Mesenchymal stem cell (in vitro differentiated cells and primary cell): ENCODE results near the gene CR2.
A peak's percentile ranks its signal among the peaks of the same experiment; 100 is the strongest.

ENCODE experiments used
- DNase-seq: peaks from one replicate; pipeline ENCODE4 v3.0.0-alpha.2; 2013
- H2AFZ ChIP-seq: one replicate; pipeline ENCODE4 v1.6.1; 2013; ENCODE audit warnings: low read depth, mild to moderate bottlenecking, control low read depth, inconsistent platforms, low read length, moderate library complexity
- H2AK5ac ChIP-seq: 2 replicates; pipeline ENCODE4 v1.6.1; 2013; ENCODE audit warnings: low read length, moderate library complexity, mild to moderate bottlenecking, inconsistent platforms; ENCODE audit not compliant: severe bottlenecking
- H2BK120ac ChIP-seq: one replicate; pipeline ENCODE4 v1.6.1; 2013; ENCODE audit warnings: low read depth, mild to moderate bottlenecking, inconsistent platforms, low read length, moderate library complexity
- H2BK12ac ChIP-seq, 2 experiments: one replicate each; pipeline ENCODE4 v1.6.1; 2013; ENCODE audit warnings: inconsistent platforms in 2 of 2, low read length in 2 of 2, mild to moderate bottlenecking in 2 of 2, moderate library complexity in 2 of 2, control low read depth in 1 of 2
- H2BK15ac ChIP-seq: one replicate; pipeline ENCODE4 v1.6.1; 2013; ENCODE audit warnings: mild to moderate bottlenecking, low read depth, inconsistent platforms; ENCODE audit not compliant: poor library complexity, severe bottlenecking
- H2BK5ac ChIP-seq: 2 replicates; pipeline ENCODE4 v1.6.1; 2013; ENCODE audit warnings: low read depth, mild to moderate bottlenecking, low read length, control low read depth, inconsistent platforms; ENCODE audit not compliant: poor library complexity, severe bottlenecking
- H3K14ac ChIP-seq, 2 experiments: one replicate each; pipeline ENCODE4 v1.6.1; 2013; ENCODE audit warnings: inconsistent platforms in 2 of 2, low read length in 2 of 2, control low read depth in 1 of 2, mild to moderate bottlenecking in 1 of 2, moderate library complexity in 1 of 2
- H3K18ac ChIP-seq, 2 experiments: one replicate each; pipeline ENCODE4 v1.6.1; 2013; ENCODE audit warnings: inconsistent platforms in 2 of 2, low read length in 2 of 2, control low read depth in 1 of 2, low read depth in 1 of 2, mild to moderate bottlenecking in 1 of 2
- H3K23ac ChIP-seq, 2 experiments: one replicate each; pipeline ENCODE4 v1.6.1; 2013; ENCODE audit warnings: inconsistent platforms in 2 of 2, low read length in 2 of 2, mild to moderate bottlenecking in 2 of 2, moderate library complexity in 2 of 2, control low read depth in 1 of 2
- H3K27ac ChIP-seq: 2 replicates; pipeline ENCODE4 v1.5.1; 2013; ENCODE audit warnings: mild to moderate bottlenecking, moderate library complexity, low read length, control low read depth, inconsistent platforms; ENCODE audit not compliant: poor library complexity, severe bottlenecking
- H3K27me3 ChIP-seq, 2 experiments: 2 replicates each; pipeline versions ENCODE4 v1.6.1 to v1.7.0; 2013; ENCODE audit warnings: low read length in 2 of 2, mild to moderate bottlenecking in 2 of 2, moderate library complexity in 2 of 2, control low read depth in 1 of 2, inconsistent platforms in 1 of 2; ENCODE audit not compliant: control insufficient read depth in 1 of 2, insufficient read depth in 1 of 2
- H3K36me3 ChIP-seq, 2 experiments: 2 replicates each; pipeline versions ENCODE4 v1.6.1 to v1.7.0; 2013; ENCODE audit warnings: low read length in 2 of 2, control low read depth in 1 of 2, inconsistent platforms in 1 of 2, low read depth in 1 of 2, mild to moderate bottlenecking in 1 of 2; ENCODE audit not compliant: insufficient read depth in 2 of 2, control insufficient read depth in 1 of 2
- H3K4ac ChIP-seq, 2 experiments: one replicate each; pipeline ENCODE4 v1.6.1; 2013; ENCODE audit warnings: inconsistent platforms in 2 of 2, low read length in 2 of 2, mild to moderate bottlenecking in 2 of 2, moderate library complexity in 2 of 2, control low read depth in 1 of 2, low read depth in 1 of 2
- H3K4me1 ChIP-seq: 2 replicates; pipeline ENCODE4 v1.6.1; 2013; ENCODE audit warnings: low read depth, low read length, control low read depth; ENCODE audit not compliant: control insufficient read depth, insufficient read depth
- H3K4me2 ChIP-seq: 2 replicates; pipeline ENCODE4 v1.6.1; 2013; ENCODE audit warnings: low read length, mild to moderate bottlenecking, inconsistent platforms; ENCODE audit not compliant: poor library complexity, severe bottlenecking
- H3K4me3 ChIP-seq, 2 experiments: 2 replicates each; pipeline versions ENCODE4 v1.5.1 to v1.7.0; 2013; ENCODE audit warnings: low read length in 2 of 2, mild to moderate bottlenecking in 2 of 2, control low read depth in 1 of 2, low read depth in 1 of 2; ENCODE audit not compliant: insufficient read depth in 1 of 2
- H3K79me1 ChIP-seq: replicated peaks from 2 replicates; pipeline ENCODE4 v1.6.1; 2013; ENCODE audit warnings: mild to moderate bottlenecking, control low read depth, low read length, inconsistent platforms; ENCODE audit not compliant: poor library complexity, severe bottlenecking
- H3K9ac ChIP-seq: 2 replicates; pipeline ENCODE4 v1.7.0; 2013; ENCODE audit warnings: mild to moderate bottlenecking, low read length, moderate library complexity
- H3K9me3 ChIP-seq: 2 replicates; pipeline ENCODE4 v1.7.0; 2013; ENCODE audit warnings: mild to moderate bottlenecking, low read length; ENCODE audit not compliant: control insufficient read depth
- H4K8ac ChIP-seq: one replicate; pipeline ENCODE4 v1.6.1; 2013; ENCODE audit warnings: inconsistent platforms, mild to moderate bottlenecking, low read length, moderate library complexity
- H4K91ac ChIP-seq: one replicate; pipeline ENCODE4 v1.6.1; 2013; ENCODE audit warnings: mild to moderate bottlenecking, low read length, inconsistent platforms
- WGBS: methylation state at CpG from one replicate; pipeline ENCODE4 v1.1.7; 2013; ENCODE audit warnings: mixed read lengths; 5-methylcytosine and 5-hydroxymethylcytosine counted together

The CR2 gene

DNA sequence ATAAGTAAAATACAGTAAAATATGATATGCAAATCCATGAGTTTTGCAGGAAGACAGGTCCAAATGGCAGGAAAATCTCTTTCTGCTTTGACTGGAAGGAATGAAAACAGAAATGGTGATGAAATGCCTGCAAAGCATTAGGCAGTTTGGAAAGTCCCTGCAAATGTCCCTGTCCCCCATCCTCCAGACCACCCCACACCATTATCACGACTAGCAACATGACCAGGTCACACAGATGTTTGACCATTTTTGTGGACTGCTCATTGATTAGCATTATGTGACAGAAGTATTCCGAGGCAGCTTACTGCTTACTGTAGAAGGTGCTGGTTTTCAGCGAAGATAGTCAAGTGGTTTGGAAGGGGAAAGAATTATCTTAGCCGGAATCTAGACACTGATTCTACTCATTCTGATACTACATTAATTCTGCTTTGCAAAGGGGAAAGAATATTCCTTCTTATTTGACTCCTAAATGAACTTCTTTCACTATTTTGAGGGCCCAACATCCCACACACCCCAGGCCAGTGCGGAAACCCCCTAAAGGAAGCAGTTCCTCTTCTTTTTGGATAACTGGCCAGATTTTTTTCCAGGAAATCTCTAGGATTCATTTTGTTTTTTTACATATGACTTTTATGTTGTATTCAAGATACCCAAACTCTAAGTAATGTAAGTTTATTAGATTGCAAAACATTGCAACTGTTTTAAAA is 9.5 kb upstream of the CR2 start:
- Histone ChIP-seq H3K4me3 (no peak overlapping the region), H2AK5ac (no peak overlapping the region), H3K4me2 (no peak overlapping the region), H2BK5ac (no peak overlapping the region), H4K91ac (no peak overlapping the region), H3K4me1 (no peaks in the 10 kb centered on the region), H3K23ac (no peak overlapping the region), H2BK12ac (no peak overlapping the region), H3K27me3 (peaks cover 12% of the 10 kb centered on the region in 2 experiments), H3K27ac (no peak overlapping the region), H3K14ac (no peak overlapping the region), H2AFZ (no peak overlapping the region), H3K18ac (no peak overlapping the region), H4K8ac (no peak overlapping the region), H2BK120ac (no peak overlapping the region), H3K79me1 (no peaks in the 10 kb centered on the region), H3K4ac (no peak overlapping the region), H3K36me3 (no peaks in the 10 kb centered on the region), H3K9me3 (no peaks in the 10 kb centered on the region), H3K9ac (no peak overlapping the region), H2BK15ac (no peak overlapping the region)
- no peak for DNase-seq
- WGBS: 53% methylated on average over 3 of the region's 5 CpGs

DNA sequence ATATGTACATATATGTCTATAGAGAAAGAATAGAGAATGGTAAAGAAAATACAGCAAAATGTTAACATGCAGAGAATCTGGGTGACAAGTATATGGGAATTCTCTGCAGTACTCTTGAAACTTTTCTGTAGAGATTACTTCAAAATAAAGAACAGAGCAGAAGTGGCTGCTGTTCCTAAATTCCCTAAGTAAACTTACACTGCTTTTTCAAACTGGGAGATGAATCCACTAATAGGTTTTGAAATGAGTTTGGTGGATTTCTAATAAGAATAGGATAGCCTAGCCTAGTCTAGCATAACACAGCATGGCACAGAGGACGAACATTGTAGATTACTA is 450 bp upstream of the CR2 start:
- no peak overlapping the region for H2AK5ac ChIP-seq
- no peak overlapping the region for H2BK15ac ChIP-seq
- H3K27me3 ChIP-seq: peaks cover 62 to 89% of the 10 kb centered on the region in 2 experiments
- H3K14ac ChIP-seq: no peak overlapping the region
- no peak overlapping the region for H2AFZ ChIP-seq
- H4K8ac ChIP-seq: no peak overlapping the region
- no peak overlapping the region for H4K91ac ChIP-seq
- H2BK12ac ChIP-seq: no peak overlapping the region
- no peak overlapping the region for H3K9ac ChIP-seq
- no peak overlapping the region for H3K27ac ChIP-seq
- H3K4me1 ChIP-seq: peaks cover 9% of the 10 kb centered on the region
- H3K4me2 ChIP-seq: no peak overlapping the region
- H3K9me3 ChIP-seq: no peaks in the 10 kb centered on the region
- WGBS: 44% methylated on average over 1 of the region's 1 CpG
- H3K79me1 ChIP-seq: no peaks in the 10 kb centered on the region
- H3K23ac ChIP-seq: no peak overlapping the region
- no peak overlapping the region for H2BK120ac ChIP-seq
- H2BK5ac ChIP-seq: no peak overlapping the region
- peak overlapping the region in 1 of 2 experiments; percentile 71 for H3K4me3 ChIP-seq
- H3K36me3 ChIP-seq: no peaks in the 10 kb centered on the region
- H3K4ac ChIP-seq: no peak overlapping the region
- DNase-seq: no peak
- no peak overlapping the region for H3K18ac ChIP-seq

DNA sequence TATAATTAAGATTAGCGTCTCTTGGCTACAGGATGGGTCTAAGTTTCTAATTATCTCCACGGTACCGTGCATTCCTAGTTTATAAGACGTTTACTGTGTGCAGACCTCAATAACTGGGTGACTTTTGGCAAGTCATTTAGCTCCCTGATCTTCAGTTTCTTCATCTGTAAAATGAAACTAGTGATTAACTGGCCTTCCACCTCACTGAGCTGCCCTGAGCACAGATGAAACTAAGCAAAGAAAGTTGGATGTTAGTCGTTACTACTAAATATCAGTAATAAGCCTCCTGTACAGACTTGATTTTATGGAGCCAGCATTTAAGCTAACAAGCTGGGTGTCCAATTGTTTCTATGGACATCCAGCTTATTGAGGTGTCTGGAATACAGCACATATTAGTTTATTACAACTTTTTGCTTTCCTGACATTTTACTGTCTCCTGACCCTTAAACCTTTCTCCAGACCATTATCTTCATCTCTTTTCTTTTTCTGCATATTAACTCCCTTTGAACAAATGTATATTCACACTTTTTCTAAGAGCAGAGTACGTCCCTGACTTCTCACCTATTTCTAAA is 1.1 kb downstream of the CR2 start:
- Histone ChIP-seq H3K9ac (no peak overlapping the region), H2BK120ac (no peak overlapping the region), H3K27me3 (peaks cover 53 to 91% of the 10 kb centered on the region in 2 experiments), H4K8ac (no peak overlapping the region), H3K9me3 (no peaks in the 10 kb centered on the region), H3K18ac (no peak overlapping the region), H2AFZ (no peak overlapping the region), H2BK12ac (no peak overlapping the region), H2BK15ac (no peak overlapping the region), H2AK5ac (no peak overlapping the region), H3K27ac (no peak overlapping the region), H3K36me3 (no peaks in the 10 kb centered on the region), H3K4me2 (no peak overlapping the region), H3K23ac (no peak overlapping the region), H3K4me1 (peaks cover 9% of the 10 kb centered on the region), H3K4me3 (peak overlapping the region in 1 of 2 experiments; percentile 71), H2BK5ac (no peak overlapping the region), H3K4ac (no peak overlapping the region), H4K91ac (no peak overlapping the region), H3K14ac (no peak overlapping the region), H3K79me1 (no peaks in the 10 kb centered on the region)
- WGBS: 62% methylated on average over 5 of the region's 6 CpGs
- no peak for DNase-seq

DNA sequence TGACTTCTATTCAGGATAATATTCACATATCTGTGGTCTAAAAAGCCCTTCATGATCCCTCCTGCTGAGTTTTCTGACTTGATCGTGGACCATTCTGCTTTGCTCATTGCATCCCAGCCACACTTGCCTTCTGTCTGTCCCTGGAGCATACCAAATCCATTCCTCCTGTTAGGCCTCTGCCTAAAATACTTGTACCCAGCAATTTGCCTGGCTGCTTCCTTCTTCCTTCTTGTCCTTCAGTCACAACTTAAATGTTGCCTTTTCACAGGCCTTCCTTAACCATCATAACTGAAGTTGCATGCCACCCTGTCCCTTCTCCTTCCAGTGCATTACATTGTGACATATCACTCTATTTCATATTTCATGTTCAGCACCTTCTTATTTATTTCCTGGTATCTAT is 4.3 kb downstream of the CR2 start:
- no peak overlapping the region for H2BK15ac ChIP-seq
- H2AK5ac ChIP-seq: no peak overlapping the region
- no peak overlapping the region for H4K91ac ChIP-seq
- no peak for DNase-seq
- H3K4me3 ChIP-seq: no peak overlapping the region
- no peak overlapping the region for H2BK12ac ChIP-seq
- no peaks in the 10 kb centered on the region for H3K36me3 ChIP-seq
- H3K23ac ChIP-seq: no peak overlapping the region
- H3K4me1 ChIP-seq: peaks cover 9% of the 10 kb centered on the region
- no peak overlapping the region for H2AFZ ChIP-seq
- H3K18ac ChIP-seq: no peak overlapping the region
- H3K4me2 ChIP-seq: no peak overlapping the region
- WGBS: 70% methylated on average over 1 of the region's 1 CpG
- no peaks in the 10 kb centered on the region for H3K9me3 ChIP-seq
- H3K27ac ChIP-seq: no peak overlapping the region
- H3K27me3 ChIP-seq: peaks cover 52 to 68% of the 10 kb centered on the region in 2 experiments
- no peak overlapping the region for H4K8ac ChIP-seq
- H2BK120ac ChIP-seq: no peak overlapping the region
- no peak overlapping the region for H3K14ac ChIP-seq
- H3K4ac ChIP-seq: no peak overlapping the region
- H3K9ac ChIP-seq: no peak overlapping the region
- H3K79me1 ChIP-seq: no peaks in the 10 kb centered on the region
- H2BK5ac ChIP-seq: no peak overlapping the region
